ENCODE data around the gene IFNB1. TPM values are rescaled to one million over a fixed set of nuclear protein-coding genes. Genes with fewer than 3 reads are reported as not detected.
A peak's percentile ranks its signal among the peaks of the same experiment; 100 is the strongest.

The IFNB1 gene
- total RNA-seq (ENCODE audit: unreplicated experiment): not detected
- long read RNA-seq: 0 reads

- Mint-ChIP-seq H3K4me1 (ENCODE audit: unreplicated experiment) (peaks cover 37% of the 10 kb centered on the region), H3K9me3 (ENCODE audit: unreplicated experiment) (no peaks in the 10 kb centered on the region), H3K27ac (ENCODE audit: unreplicated experiment) (peak within 1 kb of the TSS; percentile 11), H3K27me3 (ENCODE audit: unreplicated experiment) (no peaks in the 10 kb centered on the region), H3K4me3 (ENCODE audit: unreplicated experiment) (no peak within 1 kb of the TSS), H3K36me3 (ENCODE audit: low read depth, unreplicated experiment) (no peaks in the 10 kb centered on the region)
- no peak for DNase-seq (ENCODE audit: low spot score)
- no peak for TF ChIP-seq CTCF (IDR thresholded peaks at IDR 0.05; ENCODE audit: unreplicated experiment)
Observed at GRCh38 chr9:21077781-21078180, at the start of gene IFNB1. TSS of gene IFNB1 (minus strand) at chr9:21077942. CDS start at chr9:21077869, 73 bp downstream.

GRCh38 chr9:21121595-21122251 lies 44.0 kb upstream of the IFNB1 start:
- no peaks in the 10 kb centered on the region for H3K27me3 Mint-ChIP-seq (ENCODE audit: unreplicated experiment)
- no peak overlapping the region for H3K27ac Mint-ChIP-seq (ENCODE audit: unreplicated experiment)
- no peak overlapping the region for H3K4me3 Mint-ChIP-seq (ENCODE audit: unreplicated experiment)
- no peak for TF ChIP-seq CTCF (IDR thresholded peaks at IDR 0.05; ENCODE audit: unreplicated experiment)
- no peak for DNase-seq (ENCODE audit: low spot score)
- no peaks in the 10 kb centered on the region for H3K36me3 Mint-ChIP-seq (ENCODE audit: low read depth, unreplicated experiment)
- no peaks in the 10 kb centered on the region for H3K9me3 Mint-ChIP-seq (ENCODE audit: unreplicated experiment)
- peaks cover 28% of the 10 kb centered on the region for H3K4me1 Mint-ChIP-seq (ENCODE audit: unreplicated experiment)

GRCh38 chr9:21121079-21121478 lies 43.3 kb upstream of the IFNB1 start:
- Mint-ChIP-seq H3K27ac (ENCODE audit: unreplicated experiment) (no peak overlapping the region), H3K4me1 (ENCODE audit: unreplicated experiment) (peaks cover 28% of the 10 kb centered on the region), H3K4me3 (ENCODE audit: unreplicated experiment) (no peak overlapping the region), H3K9me3 (ENCODE audit: unreplicated experiment) (no peaks in the 10 kb centered on the region), H3K36me3 (ENCODE audit: low read depth, unreplicated experiment) (no peaks in the 10 kb centered on the region), H3K27me3 (ENCODE audit: unreplicated experiment) (no peaks in the 10 kb centered on the region)
- DNase-seq (ENCODE audit: low spot score): no peak
- no peak for TF ChIP-seq CTCF (IDR thresholded peaks at IDR 0.05; ENCODE audit: unreplicated experiment)

GRCh38 chr9:21119093-21119770 lies 41.5 kb upstream of the IFNB1 start:
- Mint-ChIP-seq H3K4me3 (ENCODE audit: unreplicated experiment) (no peak overlapping the region), H3K27ac (ENCODE audit: unreplicated experiment) (peak overlapping the region; percentile 45), H3K4me1 (ENCODE audit: unreplicated experiment) (peaks cover 28% of the 10 kb centered on the region), H3K27me3 (ENCODE audit: unreplicated experiment) (no peaks in the 10 kb centered on the region), H3K36me3 (ENCODE audit: low read depth, unreplicated experiment) (no peaks in the 10 kb centered on the region), H3K9me3 (ENCODE audit: unreplicated experiment) (no peaks in the 10 kb centered on the region)
- DNase-seq (ENCODE audit: low spot score): peak; percentile 15
- no peak for TF ChIP-seq CTCF (IDR thresholded peaks at IDR 0.05; ENCODE audit: unreplicated experiment)

- no peaks in the 10 kb centered on the region for H3K36me3 Mint-ChIP-seq (ENCODE audit: low read depth, unreplicated experiment)
- no peak overlapping the region for H3K27ac Mint-ChIP-seq (ENCODE audit: unreplicated experiment)
- DNase-seq (ENCODE audit: low spot score): no peak
- no peaks in the 10 kb centered on the region for H3K27me3 Mint-ChIP-seq (ENCODE audit: unreplicated experiment)
- no peak for TF ChIP-seq CTCF (IDR thresholded peaks at IDR 0.05; ENCODE audit: unreplicated experiment)
- no peak overlapping the region for H3K4me3 Mint-ChIP-seq (ENCODE audit: unreplicated experiment)
- no peaks in the 10 kb centered on the region for H3K9me3 Mint-ChIP-seq (ENCODE audit: unreplicated experiment)
- H3K4me1 Mint-ChIP-seq (ENCODE audit: unreplicated experiment): peaks cover 20% of the 10 kb centered on the region
Observed at GRCh38 chr9:21114311-21114710, 36.6 kb upstream of the IFNB1 start.

Data from endothelial cell (in vitro differentiated cells).